ENCODE measurements around the gene ZNF816.
"Not testable (repeated sequence)": the region's sequence is repeated elsewhere in the genome, so short reads cannot be mapped to it uniquely, and the experiment has no call there.

DNA sequence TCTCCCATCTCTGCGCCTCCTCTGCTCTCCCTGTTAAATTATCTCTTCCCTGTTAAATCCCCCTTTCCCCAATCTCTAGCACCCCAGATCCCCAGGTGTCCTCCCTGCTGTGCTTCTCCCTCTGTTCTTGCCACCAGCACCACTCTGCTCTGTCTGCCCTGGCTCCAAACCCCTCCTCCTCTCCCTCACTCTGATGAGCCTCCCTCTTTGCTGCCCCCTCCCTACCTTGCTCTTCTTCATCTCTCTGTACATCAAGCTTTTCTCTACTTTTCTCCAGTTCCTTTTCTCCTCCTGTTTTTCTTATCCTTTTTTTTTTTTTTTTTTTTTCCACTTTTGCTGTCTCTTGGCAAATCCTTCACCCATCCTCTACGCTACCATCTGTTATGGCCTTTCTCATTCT is 21.2 kb downstream of the ZNF816 start:
- TF ChIP-seq, protein P1, sequence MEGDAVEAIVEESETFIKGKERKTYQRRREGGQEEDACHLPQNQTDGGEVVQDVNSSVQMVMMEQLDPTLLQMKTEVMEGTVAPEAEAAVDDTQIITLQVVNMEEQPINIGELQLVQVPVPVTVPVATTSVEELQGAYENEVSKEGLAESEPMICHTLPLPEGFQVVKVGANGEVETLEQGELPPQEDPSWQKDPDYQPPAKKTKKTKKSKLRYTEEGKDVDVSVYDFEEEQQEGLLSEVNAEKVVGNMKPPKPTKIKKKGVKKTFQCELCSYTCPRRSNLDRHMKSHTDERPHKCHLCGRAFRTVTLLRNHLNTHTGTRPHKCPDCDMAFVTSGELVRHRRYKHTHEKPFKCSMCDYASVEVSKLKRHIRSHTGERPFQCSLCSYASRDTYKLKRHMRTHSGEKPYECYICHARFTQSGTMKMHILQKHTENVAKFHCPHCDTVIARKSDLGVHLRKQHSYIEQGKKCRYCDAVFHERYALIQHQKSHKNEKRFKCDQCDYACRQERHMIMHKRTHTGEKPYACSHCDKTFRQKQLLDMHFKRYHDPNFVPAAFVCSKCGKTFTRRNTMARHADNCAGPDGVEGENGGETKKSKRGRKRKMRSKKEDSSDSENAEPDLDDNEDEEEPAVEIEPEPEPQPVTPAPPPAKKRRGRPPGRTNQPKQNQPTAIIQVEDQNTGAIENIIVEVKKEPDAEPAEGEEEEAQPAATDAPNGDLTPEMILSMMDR (IDR thresholded peaks at IDR 0.05): not testable (repeated sequence)
- TF ChIP-seq POLR2A (IDR thresholded peaks at IDR 0.05): not testable (repeated sequence)

All from ovary (tissue), 3 donors.